Occipital lobe (tissue), 2 donors: ENCODE data around the gene SGSM2. TPM values are rescaled to one million over a fixed set of nuclear protein-coding genes. Genes with fewer than 3 reads are reported as not detected.

Source experiments
- DNase-seq: peaks from one replicate; lab custom pipeline; 2025; lab: John Stamatoyannopoulos, UW
- total RNA-seq: library from RNA; depleted of rRNA; stranded (reverse); fragments of >200 nt; gene quantifications from one replicate; pipeline ENCODE4 v1.2.3, GENCODE V29; 2014

The SGSM2 gene
- total RNA-seq, 1 donor from 2014 or later: 63.5 TPM

GRCh38 chr17:2335726-2336214 is 1.5 kb upstream of the SGSM2 start:
- DNase-seq: no peak

- DNase-seq: peak; percentile 83
These were observed 968 bp upstream of the SGSM2 start, which contains the start of gene TSR1 for GRCh38 chr17:2336215-2336851. TSS of gene TSR1 (minus strand) at chr17:2336457. CDS start at chr17:2336427, 30 bp downstream.

GRCh38 chr17:2337544-2338314 is 428 bp downstream of the SGSM2 start:
- peak; percentile 60 for DNase-seq

GRCh38 chr17:2338315-2338657 is 985 bp downstream of the SGSM2 start:
- no peak for DNase-seq

GRCh38 chr17:2343421-2343820 is 6.1 kb downstream of the SGSM2 start:
- DNase-seq: no peak

- no peak for DNase-seq
These were observed 7.2 kb downstream of the SGSM2 start for GRCh38 chr17:2344528-2344927.

GRCh38 chr17:2346475-2346874 is 9.2 kb downstream of the SGSM2 start:
- no peak for DNase-seq

- DNase-seq: peak; percentile 32
These were observed 10.7 kb downstream of the SGSM2 start for GRCh38 chr17:2347805-2348685.

- DNase-seq: no peak
These were observed 14.0 kb downstream of the SGSM2 start for GRCh38 chr17:2351269-2351668.

- DNase-seq: no peak
These were observed 17.0 kb downstream of the SGSM2 start for GRCh38 chr17:2354311-2354710.

GRCh38 chr17:2357237-2357636 is 19.9 kb downstream of the SGSM2 start:
- DNase-seq: no peak

- DNase-seq: no peak
These were observed 20.7 kb downstream of the SGSM2 start for GRCh38 chr17:2357931-2358434.

- no peak for DNase-seq
These were observed 23.9 kb downstream of the SGSM2 start for GRCh38 chr17:2361010-2361760.

- no peak for DNase-seq
These were observed 24.7 kb downstream of the SGSM2 start for GRCh38 chr17:2362016-2362415.

GRCh38 chr17:2362416-2362815 is 25.1 kb downstream of the SGSM2 start:
- DNase-seq: no peak

- DNase-seq: no peak
These were observed 25.6 kb downstream of the SGSM2 start for GRCh38 chr17:2362881-2363280.

GRCh38 chr17:2363318-2363717 is 26.0 kb downstream of the SGSM2 start:
- DNase-seq: no peak

- DNase-seq: no peak
These were observed 26.8 kb downstream of the SGSM2 start for GRCh38 chr17:2363851-2364762.

GRCh38 chr17:2364763-2365116 is 27.4 kb downstream of the SGSM2 start:
- no peak for DNase-seq

GRCh38 chr17:2365132-2365531 is 27.8 kb downstream of the SGSM2 start:
- no peak for DNase-seq
